Transverse colon (tissue), 3 donors: ENCODE measurements around the gene THEM5.

Experiments
- CTCF ChIP-seq, 5 experiments: fragments of 200-600 bp in 3 of 5; fragments of 450-650 bp in 2 of 5; sonication (generic) in 3 of 5; IDR thresholded peaks; 1 replicate in 2 of 5; 2 replicates in 3 of 5; pipeline ENCODE4 v1.5.1; 2016 to 2017; ENCODE audit warnings: antibody characterized with exemption in 5 of 5, inconsistent platforms in 3 of 5, mild to moderate bottlenecking in 2 of 5, moderate library complexity in 1 of 5
- EP300 ChIP-seq: sonication (generic); formaldehyde crosslinking; IDR thresholded peaks from one replicate; pipeline ENCODE4 v1.6.1; 2017; ENCODE audit warnings: antibody characterized with exemption, low read depth
- POLR2A ChIP-seq: fragments of 450-650 bp; IDR thresholded peaks from one replicate; pipeline ENCODE4 v1.6.1; 2016; ENCODE audit warnings: antibody characterized with exemption, mild to moderate bottlenecking, moderate library complexity

GRCh38 chr1:151840421-151840820, 13.1 kb downstream of the THEM5 start:
- TF ChIP-seq POLR2A = no peak
- no peak for TF ChIP-seq CTCF (IDR thresholded peaks at IDR 0.05)
- no peak for TF ChIP-seq EP300
